CD4-positive, alpha-beta T cell (primary cell): ENCODE results near the gene JOSD2. TPM values are rescaled to one million over a fixed set of nuclear protein-coding genes. Genes with fewer than 3 reads are reported as not detected.

Experiments used
- ATAC-seq: fragments of 200-7000 bp; cut with Tn5 transposase; one replicate; pipeline ENCODE4 v1.10.0; 2022; ENCODE audit warnings: mild to moderate bottlenecking; ENCODE audit not compliant: poor library complexity
- CTCF ChIA-PET: fragments of 350-600 bp; sonication (Branson Sonifier 250); formaldehyde crosslinking; loops from one replicate; lab custom pipeline; 2021; ENCODE audit warnings: antibody characterized with exemption, inconsistent platforms; lab: Charles Lee
- POLR2A ChIA-PET: fragments of 350-600 bp; sonication (Branson Sonifier 250); formaldehyde crosslinking; loops from one replicate; lab custom pipeline; 2021; ENCODE audit warnings: antibody characterized with exemption, inconsistent platforms; lab: Charles Lee
- DNase-seq, 14 experiments: peaks; one replicate each; pipeline ENCODE4 v3.0.0-alpha.2; 2013 to 2020; ENCODE audit warnings: mixed read lengths in 2 of 14
- H3K27ac ChIP-seq, 2 donors: one replicate each; pipeline versions ENCODE4 v1.5.1 to v1.7.0; 2013; ENCODE audit warnings: low read length in 2 of 2, low read depth in 1 of 2, mild to moderate bottlenecking in 1 of 2
- H3K27me3 ChIP-seq, 2 experiments: 1 replicate in 1 of 2; 2 replicates in 1 of 2; pipeline versions ENCODE4 v1.6.1 to v1.7.0; 2013; ENCODE audit warnings: low read length in 2 of 2, control low read depth in 1 of 2, mild to moderate bottlenecking in 1 of 2, moderate library complexity in 1 of 2; ENCODE audit not compliant: insufficient read depth in 2 of 2, control insufficient read depth in 1 of 2
- H3K36me3 ChIP-seq: one replicate; pipeline ENCODE4 v1.6.1; 2013; ENCODE audit warnings: low read length, control low read depth; ENCODE audit not compliant: insufficient read depth
- H3K4me1 ChIP-seq: one replicate; pipeline ENCODE4 v1.6.1; 2013; ENCODE audit warnings: low read length, control low read depth; ENCODE audit not compliant: insufficient read depth
- H3K4me3 ChIP-seq: one replicate; pipeline ENCODE4 v1.5.1; 2013; ENCODE audit warnings: mild to moderate bottlenecking, low read length, moderate library complexity
- H3K9me3 ChIP-seq, 2 experiments: 1 replicate in 1 of 2; 2 replicates in 1 of 2; pipeline versions ENCODE4 v1.6.1 to v1.7.0; 2013; ENCODE audit warnings: low read length in 2 of 2, mild to moderate bottlenecking in 2 of 2, control low read depth in 1 of 2, moderate library complexity in 1 of 2; ENCODE audit not compliant: control insufficient read depth in 1 of 2, insufficient read depth in 1 of 2
- H3K27ac Mint-ChIP-seq: one replicate; pipeline ENCODE4 v1.8.0; 2020; ENCODE audit warnings: mixed read lengths
- H3K27me3 Mint-ChIP-seq: one replicate; pipeline ENCODE4 v1.8.0; 2021; ENCODE audit warnings: mixed read lengths
- H3K36me3 Mint-ChIP-seq: one replicate; pipeline ENCODE4 v1.8.0; 2021; ENCODE audit warnings: low read depth, mixed read lengths
- H3K4me1 Mint-ChIP-seq: one replicate; pipeline ENCODE4 v1.8.0; 2021; ENCODE audit warnings: low read depth, mixed read lengths
- H3K4me3 Mint-ChIP-seq: one replicate; pipeline ENCODE4 v1.8.0; 2020; ENCODE audit warnings: mild to moderate bottlenecking, mixed read lengths
- H3K9me3 Mint-ChIP-seq: one replicate; pipeline ENCODE4 v1.8.0; 2020; ENCODE audit warnings: mixed read lengths
- intact Hi-C, 2 experiments: fragments of 100-400 bp; cut with DNase I in 1 of 2; cut with micrococcal nuclease in 1 of 2; formaldehyde crosslinking; loops; one replicate each; pipeline versions ENCODE4 v1.15.1 to v1.9.0; 2023 to 2025; cut with DNase I, micrococcal nuclease
- total RNA-seq, 174 experiments: library from RNA in 2 of 174; stranded (reverse) in 2 of 174; gene quantifications; one replicate each; pipeline ENCODE4 v1.2.3 and lab custom pipeline; 2021 to 2026
- TF ChIP-seq, protein P1 (sequence below): fragments of 200-600 bp; IDR thresholded peaks from one replicate; pipeline ENCODE4 v1.8.0; 2022; ENCODE audit warnings: antibody characterized with exemption, mild to moderate bottlenecking

Gene JOSD2
- total RNA-seq, 2 experiments from 2014 or later, result 11.7 to 11.9 TPM

GRCh38 chr19:50522881-50523280 is 11.9 kb upstream of the JOSD2 start:
- ChIA-PET POLR2A (no interaction called here), CTCF (no interaction called here)

DNA sequence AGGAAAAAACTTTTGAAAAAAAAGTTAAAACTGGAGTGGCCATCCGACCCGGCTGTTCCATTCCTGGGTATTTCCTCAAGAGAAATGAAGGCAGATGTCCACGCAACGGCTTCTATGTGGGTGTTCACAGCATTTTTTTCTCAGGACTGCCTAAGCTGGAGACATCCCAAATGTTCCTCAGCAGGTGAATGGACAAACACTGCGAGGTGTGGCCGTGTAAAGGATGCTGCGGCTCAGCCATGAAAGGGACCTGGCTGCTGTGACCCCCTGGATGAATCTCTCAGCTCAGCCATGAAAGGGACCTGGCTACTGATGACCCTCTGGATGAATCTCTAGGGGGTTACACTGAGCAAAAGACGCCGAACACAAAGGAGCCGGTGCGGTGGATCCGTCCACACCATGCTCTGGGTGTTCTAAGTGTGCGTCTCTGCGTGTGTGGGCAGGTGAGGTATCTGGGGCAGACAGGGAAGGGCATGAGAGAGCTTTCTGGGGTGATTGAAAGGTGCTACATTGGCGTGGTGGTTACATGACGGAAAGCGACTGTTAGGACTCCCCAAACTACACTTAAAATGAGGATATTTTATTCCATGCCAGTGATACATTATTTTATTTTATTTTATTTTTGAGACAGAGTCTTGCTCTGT is 10.0 kb upstream of the JOSD2 start:
- H3K4me3 Mint-ChIP-seq, result no peak overlapping the region
- TF ChIP-seq, protein P1, sequence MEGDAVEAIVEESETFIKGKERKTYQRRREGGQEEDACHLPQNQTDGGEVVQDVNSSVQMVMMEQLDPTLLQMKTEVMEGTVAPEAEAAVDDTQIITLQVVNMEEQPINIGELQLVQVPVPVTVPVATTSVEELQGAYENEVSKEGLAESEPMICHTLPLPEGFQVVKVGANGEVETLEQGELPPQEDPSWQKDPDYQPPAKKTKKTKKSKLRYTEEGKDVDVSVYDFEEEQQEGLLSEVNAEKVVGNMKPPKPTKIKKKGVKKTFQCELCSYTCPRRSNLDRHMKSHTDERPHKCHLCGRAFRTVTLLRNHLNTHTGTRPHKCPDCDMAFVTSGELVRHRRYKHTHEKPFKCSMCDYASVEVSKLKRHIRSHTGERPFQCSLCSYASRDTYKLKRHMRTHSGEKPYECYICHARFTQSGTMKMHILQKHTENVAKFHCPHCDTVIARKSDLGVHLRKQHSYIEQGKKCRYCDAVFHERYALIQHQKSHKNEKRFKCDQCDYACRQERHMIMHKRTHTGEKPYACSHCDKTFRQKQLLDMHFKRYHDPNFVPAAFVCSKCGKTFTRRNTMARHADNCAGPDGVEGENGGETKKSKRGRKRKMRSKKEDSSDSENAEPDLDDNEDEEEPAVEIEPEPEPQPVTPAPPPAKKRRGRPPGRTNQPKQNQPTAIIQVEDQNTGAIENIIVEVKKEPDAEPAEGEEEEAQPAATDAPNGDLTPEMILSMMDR, result no peak
- H3K27ac ChIP-seq, result no peak overlapping the region
- DNase-seq (no peak), ATAC-seq (no peak)
- intact Hi-C loops, result no loop called here
- POLR2A ChIA-PET, result no interaction called here
- no peaks in the 10 kb centered on the region for H3K4me1 Mint-ChIP-seq
- no peaks in the 10 kb centered on the region for H3K4me1 ChIP-seq
- no peaks in the 10 kb centered on the region for H3K27me3 ChIP-seq
- H3K9me3 Mint-ChIP-seq, result no peaks in the 10 kb centered on the region
- no peak overlapping the region for H3K4me3 ChIP-seq
- H3K27me3 Mint-ChIP-seq, result peaks cover 10% of the 10 kb centered on the region
- no peaks in the 10 kb centered on the region for H3K36me3 ChIP-seq
- H3K36me3 Mint-ChIP-seq, result no peaks in the 10 kb centered on the region
- CTCF ChIA-PET, result no interaction called here
- peaks cover 0 to 10% of the 10 kb centered on the region in 2 experiments for H3K9me3 ChIP-seq
- H3K27ac Mint-ChIP-seq, result no peak overlapping the region

More at GRCh38 chr19:50522881-50523280, 11.9 kb upstream of the JOSD2 start:
- Histone ChIP-seq H3K9me3 (peaks cover 0 to 10% of the 10 kb centered on the region in 2 experiments), H3K4me3 (no peak overlapping the region), H3K27ac (no peak overlapping the region), H3K4me1 (no peaks in the 10 kb centered on the region), H3K27me3 (no peaks in the 10 kb centered on the region), H3K36me3 (no peaks in the 10 kb centered on the region)
- DNase-seq, result no peak
- TF ChIP-seq, protein P1, result no peak
- no peaks in the 10 kb centered on the region for H3K36me3 Mint-ChIP-seq
- no peak overlapping the region for H3K27ac Mint-ChIP-seq
- peaks cover 7% of the 10 kb centered on the region for H3K27me3 Mint-ChIP-seq
- intact Hi-C loops, result no loop called here
- H3K4me3 Mint-ChIP-seq, result no peak overlapping the region
- H3K4me1 Mint-ChIP-seq, result no peaks in the 10 kb centered on the region
- H3K9me3 Mint-ChIP-seq, result no peaks in the 10 kb centered on the region
- ATAC-seq, result no peak

DNA sequence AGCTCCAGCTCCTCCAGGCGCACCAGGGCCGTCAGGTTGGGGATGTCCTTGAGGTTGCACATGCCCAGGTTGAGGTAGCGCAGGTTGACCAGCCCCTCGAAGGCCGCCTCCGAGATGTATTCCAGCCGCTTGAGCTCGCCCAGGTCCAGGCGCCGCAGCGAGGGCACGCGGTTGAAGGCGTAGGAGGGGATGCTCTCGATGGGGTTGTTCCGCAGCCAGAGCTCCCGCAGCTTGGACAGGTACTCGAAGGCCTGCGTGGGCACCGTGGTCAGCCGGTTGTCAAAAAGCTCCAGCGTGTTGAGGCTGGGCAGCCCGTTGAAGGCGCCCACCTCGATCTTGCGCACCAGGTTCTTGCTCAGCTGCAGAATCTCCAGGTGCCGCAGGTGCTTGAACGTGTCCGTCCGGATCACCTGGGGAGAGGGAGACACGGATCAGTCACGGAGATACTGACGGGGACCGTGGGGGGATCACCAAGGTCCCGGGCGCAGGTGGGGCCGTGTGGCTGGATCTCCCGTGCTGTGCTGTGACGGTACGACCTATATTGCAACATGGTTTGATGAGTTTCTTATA is 8.1 kb upstream of the JOSD2 start:
- Mint-ChIP-seq H3K27ac (no peak overlapping the region), H3K36me3 (no peaks in the 10 kb centered on the region), H3K9me3 (no peaks in the 10 kb centered on the region), H3K27me3 (peaks cover 10% of the 10 kb centered on the region), H3K4me3 (no peak overlapping the region), H3K4me1 (no peaks in the 10 kb centered on the region)
- no peak overlapping the region for H3K27ac ChIP-seq
- intact Hi-C loops, result no loop called here
- no peak for DNase-seq
- TF ChIP-seq, protein P1, result no peak
- ATAC-seq, result no peak
- CTCF ChIA-PET, result no interaction called here
- POLR2A ChIA-PET, result no interaction called here
- no peaks in the 10 kb centered on the region for H3K27me3 ChIP-seq
- H3K9me3 ChIP-seq, result peaks cover 0 to 17% of the 10 kb centered on the region in 2 experiments
- H3K4me1 ChIP-seq, result no peaks in the 10 kb centered on the region
- no peak overlapping the region for H3K4me3 ChIP-seq
- no peaks in the 10 kb centered on the region for H3K36me3 ChIP-seq
